Measurements from ENCODE around the gene SLC7A11.
A peak's percentile ranks its signal among the peaks of the same experiment; 100 is the strongest.

Gene SLC7A11

DNA sequence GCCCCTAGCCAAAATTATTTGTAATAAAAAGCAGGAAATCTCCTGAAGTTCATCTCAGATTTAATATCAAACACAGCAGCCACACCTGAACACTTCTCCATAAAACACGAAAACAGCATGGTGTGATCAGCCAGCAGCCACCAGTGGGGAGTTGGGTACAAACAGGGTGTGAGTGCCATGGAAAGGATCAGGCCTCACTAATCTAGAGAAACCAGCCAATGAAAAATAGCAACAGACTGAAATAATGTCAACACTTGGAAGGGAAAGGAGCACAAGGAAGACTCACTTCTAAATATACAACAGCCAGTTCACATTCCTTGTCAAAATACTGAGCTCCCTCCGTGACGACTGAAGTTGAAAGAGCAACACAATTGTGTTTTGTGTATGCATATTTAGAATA, 46.0 kb downstream of the SLC7A11 start:
- TF ChIP-seq, protein P1, sequence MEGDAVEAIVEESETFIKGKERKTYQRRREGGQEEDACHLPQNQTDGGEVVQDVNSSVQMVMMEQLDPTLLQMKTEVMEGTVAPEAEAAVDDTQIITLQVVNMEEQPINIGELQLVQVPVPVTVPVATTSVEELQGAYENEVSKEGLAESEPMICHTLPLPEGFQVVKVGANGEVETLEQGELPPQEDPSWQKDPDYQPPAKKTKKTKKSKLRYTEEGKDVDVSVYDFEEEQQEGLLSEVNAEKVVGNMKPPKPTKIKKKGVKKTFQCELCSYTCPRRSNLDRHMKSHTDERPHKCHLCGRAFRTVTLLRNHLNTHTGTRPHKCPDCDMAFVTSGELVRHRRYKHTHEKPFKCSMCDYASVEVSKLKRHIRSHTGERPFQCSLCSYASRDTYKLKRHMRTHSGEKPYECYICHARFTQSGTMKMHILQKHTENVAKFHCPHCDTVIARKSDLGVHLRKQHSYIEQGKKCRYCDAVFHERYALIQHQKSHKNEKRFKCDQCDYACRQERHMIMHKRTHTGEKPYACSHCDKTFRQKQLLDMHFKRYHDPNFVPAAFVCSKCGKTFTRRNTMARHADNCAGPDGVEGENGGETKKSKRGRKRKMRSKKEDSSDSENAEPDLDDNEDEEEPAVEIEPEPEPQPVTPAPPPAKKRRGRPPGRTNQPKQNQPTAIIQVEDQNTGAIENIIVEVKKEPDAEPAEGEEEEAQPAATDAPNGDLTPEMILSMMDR (IDR thresholded peaks at IDR 0.05; ENCODE audit: borderline replicate concordance, control extremely low read depth, extremely low read depth, insufficient read depth, missing control alignments): no peak
- in situ Hi-C loops (cut with MboI; ENCODE audit: low sequenced_read_pairs, unreplicated experiment): no loop called here
- no peak for DNase-seq (ENCODE audit: low spot score)

DNA sequence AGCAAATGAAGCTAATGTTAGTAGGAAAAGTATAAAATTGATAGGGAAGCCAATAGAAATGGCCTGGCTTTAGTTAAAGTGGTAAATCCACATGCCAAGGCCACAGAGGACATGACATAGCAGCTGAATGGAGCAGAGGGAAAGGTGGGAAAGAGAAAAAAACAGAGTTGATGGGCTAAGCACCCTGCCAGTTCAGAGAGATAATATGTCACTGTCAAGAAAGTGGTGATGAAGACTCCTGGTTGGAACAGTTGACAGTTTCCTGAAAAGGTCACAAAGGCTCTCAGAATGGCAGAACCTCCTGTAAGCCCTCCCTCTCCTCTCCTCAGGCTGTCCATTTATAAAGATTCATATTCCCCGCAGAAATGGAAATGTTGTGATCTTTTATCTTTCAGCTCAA, 48.2 kb downstream of the SLC7A11 start:
- TF ChIP-seq, protein P1 (IDR thresholded peaks at IDR 0.05; ENCODE audit: borderline replicate concordance, control extremely low read depth, extremely low read depth, insufficient read depth, missing control alignments): no peak
- DNase-seq (ENCODE audit: low spot score): no peak
- in situ Hi-C loops (cut with MboI; ENCODE audit: low sequenced_read_pairs, unreplicated experiment): no loop called here

DNA sequence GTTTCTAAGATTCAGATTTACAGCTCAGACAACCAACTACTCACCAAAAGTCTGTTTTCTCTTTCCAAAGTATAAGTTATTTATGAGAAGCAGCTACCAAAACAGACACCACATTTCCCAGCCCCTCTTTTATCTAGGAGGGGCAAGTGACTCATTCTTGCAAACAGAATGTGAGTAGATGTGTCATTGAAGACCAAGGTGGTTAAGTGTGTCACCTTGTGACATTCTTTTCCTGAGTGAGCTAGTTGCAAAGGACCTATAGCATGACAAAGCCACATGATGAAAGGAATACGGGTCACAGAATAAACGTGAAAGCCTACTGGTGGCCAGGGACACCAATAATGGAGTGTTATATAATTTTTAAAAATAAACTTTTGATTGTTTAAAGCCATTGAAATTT, 50.0 kb downstream of the SLC7A11 start:
- no peak for DNase-seq (ENCODE audit: low spot score)
- TF ChIP-seq, protein P1 (IDR thresholded peaks at IDR 0.05; ENCODE audit: borderline replicate concordance, control extremely low read depth, extremely low read depth, insufficient read depth, missing control alignments): no peak
- in situ Hi-C loops (cut with MboI; ENCODE audit: low sequenced_read_pairs, unreplicated experiment): no loop called here

DNA sequence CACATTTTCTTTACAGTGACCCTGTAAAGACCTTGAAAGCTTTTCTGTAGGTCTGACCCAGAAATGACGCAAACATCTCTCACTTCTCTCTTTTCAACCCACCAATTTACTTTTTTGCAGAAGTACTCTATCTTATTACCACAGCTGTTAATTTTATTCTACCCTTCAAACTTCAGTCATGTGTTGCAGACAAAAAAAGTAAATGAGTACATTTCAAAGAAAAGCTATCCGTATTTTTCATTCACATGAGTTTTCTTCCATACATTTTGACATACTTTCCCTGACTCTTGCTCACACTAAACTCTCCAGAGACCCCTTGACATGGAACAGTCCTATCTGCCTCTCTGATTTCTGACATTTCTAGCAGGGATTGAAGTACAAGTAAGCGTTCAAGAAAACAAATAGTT, 51.7 kb downstream of the SLC7A11 start:
- in situ Hi-C loops (cut with MboI; ENCODE audit: low sequenced_read_pairs, unreplicated experiment): no loop called here
- DNase-seq (ENCODE audit: low spot score): peak; percentile 38
- TF ChIP-seq, protein P1 (IDR thresholded peaks at IDR 0.05; ENCODE audit: borderline replicate concordance, control extremely low read depth, extremely low read depth, insufficient read depth, missing control alignments): no peak

DNA sequence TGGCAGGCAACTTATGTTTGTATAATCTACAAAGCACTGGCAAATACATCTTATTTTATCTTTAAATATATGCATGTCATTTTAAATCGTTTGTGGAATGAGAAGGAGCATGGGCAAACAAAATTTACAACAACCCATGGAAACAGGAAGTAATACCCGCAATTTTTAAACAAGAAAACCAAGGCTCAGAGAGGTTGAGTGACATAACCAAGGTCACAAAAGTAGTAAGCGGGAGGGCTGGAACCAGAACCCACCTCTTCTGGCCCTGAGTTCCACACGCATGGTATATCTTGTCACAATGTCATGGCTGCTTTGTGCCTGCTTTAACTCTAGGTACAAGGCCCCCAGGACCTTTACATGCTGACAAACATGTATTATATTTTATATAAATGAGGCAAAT, 52.9 kb downstream of the SLC7A11 start:
- TF ChIP-seq, protein P1 (IDR thresholded peaks at IDR 0.05; ENCODE audit: borderline replicate concordance, control extremely low read depth, extremely low read depth, insufficient read depth, missing control alignments): no peak
- in situ Hi-C loops (cut with MboI; ENCODE audit: low sequenced_read_pairs, unreplicated experiment): no loop called here
- no peak for DNase-seq (ENCODE audit: low spot score)

DNA sequence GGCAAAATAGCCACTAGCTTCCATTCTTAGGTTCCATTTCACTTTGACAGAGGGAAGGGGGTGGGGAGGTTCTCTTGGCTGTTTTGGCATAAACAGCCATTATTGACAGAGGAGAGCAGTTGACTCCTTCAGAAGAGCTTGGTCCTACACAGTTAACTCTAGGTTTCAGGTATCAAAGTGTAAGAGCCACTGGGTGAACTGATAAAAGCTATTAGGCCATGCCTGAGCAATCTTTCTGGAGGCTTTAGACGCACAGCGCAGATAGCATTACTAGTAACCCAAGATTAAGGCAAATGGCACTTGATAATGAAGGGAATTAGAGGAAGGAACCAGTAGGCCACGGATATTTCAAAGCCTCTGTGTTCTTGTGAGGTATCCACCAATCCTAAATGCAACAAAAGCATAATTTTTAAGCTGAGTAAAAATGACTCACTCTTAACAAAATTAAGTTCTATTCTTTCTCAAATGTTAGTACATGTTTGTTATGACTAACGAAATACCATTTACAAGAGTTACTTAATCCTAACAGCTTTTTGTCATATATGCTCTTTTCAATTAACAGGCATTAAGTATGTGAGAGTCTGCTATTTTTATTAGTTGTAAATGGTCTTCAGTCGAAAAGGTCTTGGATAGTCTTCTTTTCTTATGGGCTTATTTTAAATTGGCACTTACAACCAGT, 53.6 kb downstream of the SLC7A11 start:
- in situ Hi-C loops (cut with MboI; ENCODE audit: low sequenced_read_pairs, unreplicated experiment): no loop called here
- DNase-seq (ENCODE audit: low spot score): no peak
- TF ChIP-seq, protein P1 (IDR thresholded peaks at IDR 0.05; ENCODE audit: borderline replicate concordance, control extremely low read depth, extremely low read depth, insufficient read depth, missing control alignments): no peak
